Gastrocnemius medialis (tissue), 4 donors: Measurements from ENCODE around the gene TPSD1. TPM values are rescaled to one million over a fixed set of nuclear protein-coding genes. Genes with fewer than 3 reads are reported as not detected.
"Not testable (repeated sequence)": the region's sequence is repeated elsewhere in the genome, so short reads cannot be mapped to it uniquely, and the experiment has no call there.

Experiments
- ATAC-seq, 2 donors: fragments of 150-250 bp; one replicate each; pipeline ENCODE4 v1.9.1; 2016
- DNase-seq, 2 donors: peaks; one replicate each; pipeline ENCODE4 v3.0.0-alpha.2; 2019
- H3K27ac ChIP-seq, 4 donors: fragments of 200-600 bp; sonication (generic); 1 replicate in 1 of 4; 2 replicates in 3 of 4; pipeline ENCODE4 v1.5.1; 2016 to 2018; ENCODE audit warnings: mild to moderate bottlenecking in 2 of 4, moderate library complexity in 1 of 4
- H3K27me3 ChIP-seq, 3 donors: fragments of 200-600 bp; sonication (generic) in 2 of 3; 1 replicate in 1 of 3; 2 replicates in 2 of 3; pipeline versions ENCODE4 v1.5.1 to v1.6.0; 2016 to 2019; ENCODE audit warnings: mild to moderate bottlenecking in 1 of 3, moderate library complexity in 1 of 3
- H3K36me3 ChIP-seq, 2 donors: fragments of 200-600 bp; sonication (generic) in 1 of 2; one replicate each; pipeline ENCODE4 v1.5.1; 2017 to 2018
- H3K4me1 ChIP-seq, 2 donors: fragments of 200-600 bp; sonication (generic) in 1 of 2; one replicate each; pipeline ENCODE4 v1.5.1; 2016 to 2017; ENCODE audit warnings: mild to moderate bottlenecking in 2 of 2
- H3K4me3 ChIP-seq, 4 donors: fragments of 200-600 bp; sonication (generic) in 3 of 4; 1 replicate in 1 of 4; 2 replicates in 3 of 4; pipeline ENCODE4 v1.5.1; 2016 to 2019; ENCODE audit warnings: mild to moderate bottlenecking in 2 of 4
- H3K9me3 ChIP-seq, 3 donors: fragments of 200-600 bp; sonication (generic) in 2 of 3; 1 replicate in 1 of 3; 2 replicates in 2 of 3; pipeline ENCODE4 v1.5.1; 2016 to 2019
- POLR2A ChIP-seq, 2 donors: fragments of 450-650 bp; IDR thresholded peaks; one replicate each; pipeline ENCODE4 v1.6.1; 2017; ENCODE audit warnings: antibody characterized with exemption in 2 of 2, mild to moderate bottlenecking in 2 of 2, moderate library complexity in 2 of 2
- in situ Hi-C, 4 donors: fragments of 200-750 bp; cut with MboI; loops; one replicate each; pipeline versions ENCODE4 v1.15.0 to v1.8.0; 2017; ENCODE audit warnings: low sequenced_read_pairs in 4 of 4
- intact Hi-C: fragments of 100-400 bp; cut with DNase I; formaldehyde crosslinking; loops from one replicate; pipeline ENCODE4 v1.15.1; 2023; ENCODE audit warnings: low total_unique reads
- total RNA-seq, 4 donors: library from RNA; depleted of rRNA; stranded (reverse); fragments of >200 nt; gene quantifications; one replicate each; pipeline versions ENCODE4 v1.1.0 to v1.2.3, GENCODE V29; 2016
- TF ChIP-seq, protein P1 (sequence below), 5 experiments: fragments of 450-650 bp in 3 of 5; fragments of 200-600 bp in 2 of 5; sonication (generic) in 2 of 5; IDR thresholded peaks in 4 of 5; conservative IDR thresholded peaks in 1 of 5; 1 replicate in 4 of 5; 2 replicates in 1 of 5; pipeline ENCODE4 v1.5.1; 2016 to 2019; ENCODE audit warnings: antibody characterized with exemption in 5 of 5, mild to moderate bottlenecking in 3 of 5, moderate library complexity in 3 of 5

TPSD1 gene
- 1 to 10 TPM in 1 of 4 donors, not detected in 3; 2.5 TPM for total RNA-seq

DNA sequence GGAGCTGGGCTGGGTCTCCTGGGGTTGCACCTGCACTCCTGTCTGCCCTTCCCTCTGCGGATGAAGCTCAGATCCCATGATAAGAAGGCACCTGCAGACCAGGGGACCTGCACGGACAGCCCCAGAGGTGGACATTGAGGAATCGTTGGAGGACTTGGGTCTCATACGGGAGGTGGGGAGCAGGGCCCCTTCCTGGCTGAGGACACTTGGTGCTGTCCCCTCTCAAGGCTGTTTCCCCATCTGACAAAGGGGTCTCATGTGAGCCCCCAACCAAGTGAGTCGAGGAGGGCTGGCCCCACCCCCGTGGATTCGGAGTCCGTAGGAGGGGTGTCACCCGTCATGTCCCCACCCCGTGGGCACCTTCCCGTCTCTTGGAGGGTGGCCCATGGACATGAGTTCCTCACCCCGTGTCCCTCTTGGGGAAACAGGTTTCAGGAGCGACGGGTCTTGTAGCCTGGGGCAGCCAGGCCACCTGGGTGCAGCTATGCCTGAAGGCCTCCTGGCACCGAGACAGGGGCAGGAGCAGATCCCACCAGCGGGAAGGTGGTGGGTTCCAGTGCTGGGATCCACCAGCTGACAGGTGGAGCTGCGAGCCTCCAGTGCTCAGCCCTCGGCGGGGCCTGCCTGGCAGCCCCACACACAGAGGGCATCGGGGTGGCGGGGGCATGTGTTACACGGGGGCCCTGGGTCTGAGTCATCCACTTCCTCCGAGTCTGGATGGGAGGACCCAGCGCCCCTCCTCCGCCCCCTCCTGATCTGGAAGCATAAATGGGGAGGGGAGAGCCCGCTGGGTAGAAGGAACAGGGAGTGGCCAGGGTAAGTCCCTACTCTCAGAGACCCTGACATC lies at the start of gene TPSD1:
TPSD1 (plus strand) TSS at position 794 of the 847 bp plus-strand sequence. CDS start 212 bp downstream, outside the sequence.
- H3K4me1 ChIP-seq, H3K4me3 ChIP-seq, intact Hi-C loops, H3K27ac ChIP-seq, ATAC-seq, H3K9me3 ChIP-seq, in situ Hi-C loops, H3K36me3 ChIP-seq, DNase-seq: not testable (repeated sequence)
- H3K27me3 ChIP-seq: peaks cover 14 to 27% (median 17%) of the 10 kb centered on the region in 3 donors

DNA sequence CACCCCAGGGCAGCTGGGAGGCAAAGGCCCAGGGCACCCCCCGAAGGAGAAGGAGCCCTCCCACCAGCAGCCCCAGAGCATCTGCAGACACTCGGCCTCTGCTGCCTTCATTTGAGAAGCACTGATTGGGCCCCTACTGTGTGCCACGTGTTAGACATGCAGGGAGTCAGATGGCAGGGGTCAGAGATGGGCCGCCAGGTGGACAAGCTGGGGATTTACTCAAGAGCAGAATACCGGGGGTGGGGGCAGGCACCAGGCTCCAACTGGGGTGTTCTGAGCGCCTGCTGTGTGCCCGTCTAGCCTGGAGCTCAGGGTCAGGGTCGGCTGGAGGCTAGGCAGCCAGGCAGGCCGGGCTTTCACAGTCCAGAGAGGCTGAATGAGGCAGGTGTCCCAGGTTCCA lies 49.5 kb upstream of the TPSD1 start:
- H3K36me3 ChIP-seq: no peaks in the 10 kb centered on the region
- in situ Hi-C loops: no loop called here
- no peak for ATAC-seq

DNA sequence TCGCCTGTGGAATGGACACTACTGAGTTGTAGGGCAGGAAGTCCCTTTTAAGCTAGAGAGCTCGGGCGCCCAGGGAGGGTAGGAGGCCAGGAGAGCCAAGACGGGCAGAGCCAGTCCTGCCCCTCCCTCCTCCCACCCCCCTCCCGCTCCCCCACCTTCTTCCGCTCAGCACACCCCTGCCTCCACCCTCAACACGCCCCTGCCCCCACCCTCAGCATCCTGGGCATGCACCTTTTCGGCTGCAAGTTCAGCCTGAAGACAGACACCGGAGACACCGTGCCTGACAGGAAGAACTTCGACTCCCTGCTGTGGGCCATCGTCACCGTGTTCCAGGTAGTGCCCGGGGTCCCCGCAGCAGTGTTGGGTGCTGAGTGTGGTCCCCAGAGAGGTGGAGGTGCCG lies 49.1 kb upstream of the TPSD1 start:
- Histone ChIP-seq H3K36me3 (no peaks in the 10 kb centered on the region), H3K4me3 (no peak overlapping the region), H3K27ac (no peak overlapping the region), H3K27me3 (peaks cover 0 to 6% (median 0%) of the 10 kb centered on the region in 3 donors), H3K4me1 (no peaks in the 10 kb centered on the region), H3K9me3 (no peaks in the 10 kb centered on the region)
- DNase-seq (no peak), ATAC-seq (no peak)
- in situ Hi-C loops (no loop called here), intact Hi-C loops (no loop called here)
- TF ChIP-seq, protein P1, sequence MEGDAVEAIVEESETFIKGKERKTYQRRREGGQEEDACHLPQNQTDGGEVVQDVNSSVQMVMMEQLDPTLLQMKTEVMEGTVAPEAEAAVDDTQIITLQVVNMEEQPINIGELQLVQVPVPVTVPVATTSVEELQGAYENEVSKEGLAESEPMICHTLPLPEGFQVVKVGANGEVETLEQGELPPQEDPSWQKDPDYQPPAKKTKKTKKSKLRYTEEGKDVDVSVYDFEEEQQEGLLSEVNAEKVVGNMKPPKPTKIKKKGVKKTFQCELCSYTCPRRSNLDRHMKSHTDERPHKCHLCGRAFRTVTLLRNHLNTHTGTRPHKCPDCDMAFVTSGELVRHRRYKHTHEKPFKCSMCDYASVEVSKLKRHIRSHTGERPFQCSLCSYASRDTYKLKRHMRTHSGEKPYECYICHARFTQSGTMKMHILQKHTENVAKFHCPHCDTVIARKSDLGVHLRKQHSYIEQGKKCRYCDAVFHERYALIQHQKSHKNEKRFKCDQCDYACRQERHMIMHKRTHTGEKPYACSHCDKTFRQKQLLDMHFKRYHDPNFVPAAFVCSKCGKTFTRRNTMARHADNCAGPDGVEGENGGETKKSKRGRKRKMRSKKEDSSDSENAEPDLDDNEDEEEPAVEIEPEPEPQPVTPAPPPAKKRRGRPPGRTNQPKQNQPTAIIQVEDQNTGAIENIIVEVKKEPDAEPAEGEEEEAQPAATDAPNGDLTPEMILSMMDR (IDR thresholded peaks at IDR 0.05 in 4 of 5, conservative IDR thresholded peaks at IDR 0.05 in 1 of 5): no peak
- no peak for TF ChIP-seq POLR2A (IDR thresholded peaks at IDR 0.05)

More for the DNA sequence above, 49.5 kb upstream of the TPSD1 start:
- no peaks in the 10 kb centered on the region for H3K4me1 ChIP-seq
- TF ChIP-seq, protein P1 (IDR thresholded peaks at IDR 0.05 in 4 of 5, conservative IDR thresholded peaks at IDR 0.05 in 1 of 5): no peak
- TF ChIP-seq POLR2A (IDR thresholded peaks at IDR 0.05): no peak
- intact Hi-C loops: no loop called here
- H3K9me3 ChIP-seq: no peaks in the 10 kb centered on the region
- H3K27ac ChIP-seq: no peak overlapping the region
- peaks cover 0 to 6% (median 0%) of the 10 kb centered on the region in 3 donors for H3K27me3 ChIP-seq
- H3K4me3 ChIP-seq: no peak overlapping the region
- DNase-seq: no peak

DNA sequence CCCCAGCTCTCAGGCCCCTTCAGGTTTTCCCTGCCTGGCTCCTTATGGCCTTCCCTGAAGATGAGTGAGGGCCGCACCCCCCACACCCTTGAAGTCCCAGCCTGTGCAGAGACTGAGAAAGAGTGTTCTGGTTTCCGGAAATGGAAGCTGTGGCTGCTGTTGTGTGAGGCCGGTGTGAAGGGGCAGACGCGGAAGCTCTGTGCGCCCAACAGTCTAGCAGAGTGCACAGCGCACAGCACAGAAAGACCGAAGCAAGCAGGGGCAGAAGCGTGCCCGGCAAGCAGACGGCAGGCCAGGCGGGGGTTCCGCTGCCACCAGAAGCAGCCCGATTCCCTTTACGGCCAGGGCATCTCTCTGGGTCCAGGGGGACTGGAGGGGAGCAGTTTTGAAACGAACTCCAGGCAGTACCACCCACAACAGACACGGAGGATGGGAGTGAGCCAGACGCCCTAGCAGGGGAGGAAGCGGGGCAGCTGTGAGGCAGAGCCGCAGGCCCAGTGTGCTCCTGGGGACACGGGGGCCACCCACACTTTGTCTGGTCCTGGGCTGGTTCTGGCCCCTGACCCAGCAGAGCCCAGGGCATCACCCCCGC lies 47.5 kb upstream of the TPSD1 start:
- ATAC-seq (no peak), DNase-seq (no peak)
- in situ Hi-C loops: no loop called here
- Histone ChIP-seq H3K36me3 (no peaks in the 10 kb centered on the region), H3K9me3 (no peaks in the 10 kb centered on the region), H3K4me3 (no peak overlapping the region), H3K4me1 (no peaks in the 10 kb centered on the region), H3K27me3 (no peaks in the 10 kb centered on the region), H3K27ac (no peak overlapping the region)
- TF ChIP-seq, protein P1 (IDR thresholded peaks at IDR 0.05 in 4 of 5, conservative IDR thresholded peaks at IDR 0.05 in 1 of 5): no peak
- TF ChIP-seq POLR2A (IDR thresholded peaks at IDR 0.05): no peak
- intact Hi-C loops: no loop called here

DNA sequence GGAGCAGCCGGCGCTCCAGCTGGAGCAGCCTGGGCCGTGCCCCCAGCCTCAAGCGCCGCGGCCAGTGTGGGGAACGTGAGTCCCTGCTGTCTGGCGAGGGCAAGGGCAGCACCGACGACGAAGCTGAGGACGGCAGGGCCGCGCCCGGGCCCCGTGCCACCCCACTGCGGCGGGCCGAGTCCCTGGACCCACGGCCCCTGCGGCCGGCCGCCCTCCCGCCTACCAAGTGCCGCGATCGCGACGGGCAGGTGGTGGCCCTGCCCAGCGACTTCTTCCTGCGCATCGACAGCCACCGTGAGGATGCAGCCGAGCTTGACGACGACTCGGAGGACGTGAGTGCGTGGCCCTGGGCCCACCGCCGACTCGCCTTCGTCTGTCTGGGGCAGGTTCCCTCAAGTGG lies 46.8 kb upstream of the TPSD1 start:
- in situ Hi-C loops (no loop called here), intact Hi-C loops (no loop called here)
- DNase-seq (no peak), ATAC-seq (no peak)
- TF ChIP-seq, protein P1 (IDR thresholded peaks at IDR 0.05 in 4 of 5, conservative IDR thresholded peaks at IDR 0.05 in 1 of 5): no peak
- no peak for TF ChIP-seq POLR2A (IDR thresholded peaks at IDR 0.05)
- Histone ChIP-seq H3K36me3 (no peaks in the 10 kb centered on the region), H3K9me3 (no peaks in the 10 kb centered on the region), H3K4me1 (no peaks in the 10 kb centered on the region), H3K27ac (no peak overlapping the region), H3K27me3 (no peaks in the 10 kb centered on the region), H3K4me3 (no peak overlapping the region)
